HTR-8/SVneo (cell line): ENCODE results near the gene THAP12.

Source experiments
- DNase-seq: peaks from one replicate; pipeline ENCODE4 v3.0.0; 2011; ENCODE audit warnings: low spot score, mixed read lengths; ENCODE audit not compliant: insufficient read length
- FAIRE-seq: peaks from 2 replicates; lab custom pipeline; 2011; peaks lifted over from hg19 to GRCh38; lab: Jason Lieb, UNC

THAP12 gene

DNA sequence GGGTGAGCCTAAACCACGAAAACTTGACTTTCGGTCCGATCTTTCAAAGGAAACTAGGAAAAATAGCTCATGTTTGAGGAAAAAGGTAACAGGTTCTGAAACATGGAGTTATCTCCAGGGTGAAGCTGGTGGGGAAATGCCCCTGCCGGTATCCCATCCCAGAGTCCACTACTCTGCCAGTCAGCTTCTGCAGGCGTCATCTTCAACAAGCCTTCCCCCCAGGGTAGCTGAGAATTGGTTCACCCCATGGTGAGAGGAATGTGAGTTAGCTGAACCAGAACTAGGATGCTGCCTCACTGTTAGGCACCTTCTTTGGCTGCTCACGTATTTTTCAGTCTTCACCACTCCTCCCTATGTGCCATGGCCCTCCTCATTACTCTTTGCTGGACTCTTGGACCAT is 1.3 kb upstream of the THAP12 start:
- DNase-seq (no peak), FAIRE-seq (no peak)

DNA sequence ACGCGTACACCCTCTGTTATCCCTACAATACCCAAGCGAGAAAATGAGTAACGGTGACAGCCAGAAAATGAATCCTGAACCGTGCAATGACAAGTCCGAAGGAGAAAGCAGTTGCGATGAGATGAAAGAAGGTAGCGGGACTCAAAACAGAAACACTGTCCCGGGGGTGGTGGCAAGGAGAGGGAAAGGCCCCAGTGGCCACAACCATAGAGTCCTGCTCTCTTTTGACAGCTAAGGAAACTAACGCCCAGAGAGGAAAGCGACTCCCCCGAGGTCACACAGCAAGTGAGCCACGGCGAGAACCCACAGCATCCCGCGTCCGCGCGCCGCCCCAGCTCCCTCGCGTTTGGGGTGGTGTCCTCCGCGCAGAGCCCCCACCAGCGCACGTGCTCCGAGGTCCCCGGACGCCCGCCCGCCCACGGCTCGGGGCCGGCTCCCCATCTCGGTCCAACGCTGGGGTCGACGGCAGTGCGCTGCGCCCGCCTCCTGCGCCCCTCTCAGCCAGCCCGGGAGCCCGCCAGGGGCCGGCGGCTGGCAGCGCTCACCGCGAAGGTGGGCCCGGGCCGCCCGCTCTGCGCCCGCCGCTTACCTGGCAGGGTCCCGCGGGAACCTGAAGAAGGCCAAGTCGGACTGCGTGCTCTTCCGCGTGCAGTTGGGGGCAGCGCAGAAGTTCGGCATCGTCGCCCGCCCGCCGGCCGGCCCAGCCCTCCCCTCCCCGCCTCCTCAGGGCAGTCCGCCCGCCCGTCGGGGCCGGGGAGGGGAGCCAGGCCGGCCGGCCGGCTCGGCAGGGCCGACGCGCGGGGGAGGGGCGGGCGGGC is 564 bp downstream of the THAP12 start:
- no peak for FAIRE-seq
- peak; percentile 32 for DNase-seq

DNA sequence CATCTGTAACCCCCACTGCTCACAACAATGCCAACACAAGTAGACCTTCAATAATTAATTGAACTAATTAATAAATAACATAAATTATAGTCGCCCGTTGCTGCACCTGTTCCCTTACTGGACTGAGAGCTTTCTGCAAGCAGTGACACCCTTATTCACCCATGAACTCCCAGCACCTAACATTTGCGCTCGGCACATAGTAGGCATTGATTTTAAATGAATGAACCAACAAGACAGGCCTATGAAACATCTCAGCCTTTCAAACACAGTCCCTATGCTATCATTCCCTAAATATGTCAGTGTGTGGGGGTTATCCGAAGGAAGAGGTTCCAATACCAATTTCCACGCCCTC is 1.1 kb downstream of the THAP12 start:
- DNase-seq, result no peak
- no peak for FAIRE-seq

DNA sequence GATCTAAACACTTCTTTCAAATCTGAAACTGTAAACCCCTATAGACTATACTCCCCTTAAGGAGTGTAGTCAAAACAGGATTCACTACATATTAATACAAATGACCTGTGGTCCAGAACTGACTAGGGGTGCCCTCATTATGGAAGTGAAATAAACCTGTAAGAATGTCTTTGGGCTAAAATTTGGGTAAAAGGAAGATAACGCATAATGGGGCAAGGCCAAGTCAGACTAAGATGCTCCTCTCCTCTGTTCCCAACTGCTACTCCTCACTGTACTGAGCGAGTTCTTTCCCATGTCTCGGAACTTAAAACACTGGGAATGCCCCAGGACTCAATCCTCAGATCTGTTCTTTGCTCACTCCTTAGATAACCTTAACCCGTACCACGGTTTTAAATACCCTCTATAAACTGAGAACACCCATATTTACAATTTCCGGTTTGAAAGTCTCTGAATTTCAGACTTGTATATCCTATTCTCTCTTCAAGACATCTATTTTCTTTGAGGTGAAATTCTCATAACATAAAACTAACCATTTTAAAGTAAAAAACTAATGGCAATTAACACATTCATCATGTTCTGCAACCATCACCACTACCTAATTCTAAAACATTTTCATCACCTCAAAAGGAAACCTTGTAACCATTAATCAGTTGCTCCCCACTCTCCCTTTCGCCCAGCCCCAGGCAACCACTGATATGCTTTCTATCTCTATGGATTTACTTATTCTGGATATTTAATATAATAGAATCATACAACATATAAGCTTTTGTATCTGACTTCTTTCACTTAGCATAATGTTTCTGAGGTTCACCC is 4.0 kb downstream of the THAP12 start:
- FAIRE-seq (no peak), DNase-seq (no peak)

DNA sequence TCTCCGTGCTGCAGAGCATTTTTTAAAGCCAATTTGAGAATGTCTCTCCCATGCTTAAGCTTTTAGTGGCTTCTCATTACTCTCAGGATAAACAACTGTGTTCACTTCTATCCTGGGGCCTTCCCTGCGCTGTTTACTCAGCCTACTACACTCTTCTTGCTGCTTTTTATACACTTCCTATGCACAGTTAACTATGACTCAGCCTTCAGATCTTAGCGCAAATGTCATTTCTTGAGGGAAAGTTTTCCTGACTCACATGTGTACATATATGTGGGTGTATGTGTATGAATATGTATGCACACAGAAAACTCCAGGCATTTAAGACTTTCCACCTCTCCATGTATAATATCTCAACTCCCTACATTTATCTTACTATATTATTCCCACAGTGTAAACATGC is 9.8 kb downstream of the THAP12 start:
- FAIRE-seq (no peak), DNase-seq (peak; percentile 37)

DNA sequence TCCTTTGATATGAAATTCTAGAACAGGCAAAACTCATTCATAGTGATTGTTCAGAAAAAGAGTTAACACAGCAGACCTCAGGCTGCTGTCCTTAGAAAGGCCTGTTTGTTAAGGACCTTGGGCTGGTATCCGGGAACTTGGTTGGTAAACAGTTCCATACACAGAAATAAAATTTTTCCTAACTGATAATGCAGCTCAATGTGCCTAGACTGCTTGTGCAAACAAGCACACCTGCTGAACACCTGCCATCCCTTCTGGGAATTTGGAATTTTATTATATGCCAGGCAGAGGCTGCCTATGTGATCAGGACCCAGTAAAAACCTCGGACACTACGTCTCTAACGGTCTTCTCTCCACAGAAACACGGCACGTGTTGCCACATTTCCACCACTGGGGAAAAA is 11.5 kb downstream of the THAP12 start:
- no peak for FAIRE-seq
- no peak for DNase-seq

DNA sequence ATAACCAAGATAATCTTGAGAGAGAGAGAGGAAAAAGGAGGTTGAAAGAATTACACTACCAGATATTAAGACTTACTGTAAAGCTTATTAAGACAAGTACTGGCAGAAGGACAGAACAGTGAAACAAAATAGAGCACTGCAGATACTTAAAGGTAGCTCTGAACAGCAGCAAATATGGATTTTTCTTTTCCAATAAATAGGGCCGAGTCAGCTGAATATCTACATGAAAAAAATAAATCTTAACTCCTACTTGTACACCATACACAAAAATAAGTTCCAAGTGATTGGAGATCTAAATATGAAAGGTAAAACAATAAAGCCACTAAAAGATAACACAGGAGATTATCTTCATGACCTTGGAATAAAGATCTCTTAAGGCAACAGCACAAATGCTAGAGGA is 12.4 kb downstream of the THAP12 start:
- no peak for FAIRE-seq
- DNase-seq, result no peak

DNA sequence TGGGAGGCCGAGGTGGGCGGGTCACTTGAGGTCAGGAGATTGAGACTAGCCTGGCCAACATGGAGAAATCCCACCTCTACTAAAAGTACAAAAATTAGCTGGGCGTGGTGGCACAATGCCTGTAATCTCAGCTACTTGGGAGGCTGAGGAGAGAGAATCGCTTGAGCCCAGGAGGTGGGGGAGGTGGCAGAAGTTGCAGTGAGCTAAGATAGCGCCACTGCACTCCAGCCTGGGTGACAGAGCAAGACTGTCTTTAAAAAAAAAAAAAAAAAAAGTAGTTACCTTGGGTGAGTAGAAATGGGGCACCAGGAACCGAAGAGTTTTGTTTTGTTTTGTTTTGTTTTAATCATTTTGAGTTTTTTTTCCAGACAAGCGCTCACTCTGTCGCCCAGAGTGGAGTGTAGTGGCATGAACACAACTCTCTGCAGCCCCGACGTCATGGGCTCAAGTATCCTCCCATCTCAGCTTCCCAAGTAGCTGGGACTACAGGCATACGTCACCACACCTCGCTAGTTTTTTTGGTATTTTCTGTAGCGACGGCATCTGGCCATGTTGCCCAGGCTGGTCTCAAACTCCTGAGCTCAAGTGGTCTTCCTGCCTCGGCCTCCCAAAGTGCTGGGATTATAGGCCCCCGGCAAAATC is 15.8 kb downstream of the THAP12 start:
- FAIRE-seq, result no peak
- no peak for DNase-seq

DNA sequence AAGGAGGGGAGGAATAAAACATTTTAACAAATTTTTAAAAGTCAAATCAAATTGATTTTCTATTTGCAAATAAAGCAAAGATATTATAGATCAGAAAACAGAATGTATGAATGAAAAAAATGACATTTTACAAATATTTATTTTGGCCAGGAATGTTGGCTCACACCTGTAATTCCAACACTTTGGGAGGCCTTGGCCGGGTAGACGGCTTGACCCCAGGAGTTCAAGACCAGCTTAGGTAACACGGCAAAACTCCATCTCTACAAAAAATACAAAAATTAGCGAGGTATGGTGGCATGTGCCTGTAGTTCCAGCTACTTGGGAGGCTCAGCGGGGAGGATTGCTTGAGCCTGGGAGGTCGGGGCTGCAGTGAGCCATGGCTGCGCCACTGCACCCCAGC is 18.2 kb downstream of the THAP12 start:
- DNase-seq, result no peak
- FAIRE-seq, result no peak

DNA sequence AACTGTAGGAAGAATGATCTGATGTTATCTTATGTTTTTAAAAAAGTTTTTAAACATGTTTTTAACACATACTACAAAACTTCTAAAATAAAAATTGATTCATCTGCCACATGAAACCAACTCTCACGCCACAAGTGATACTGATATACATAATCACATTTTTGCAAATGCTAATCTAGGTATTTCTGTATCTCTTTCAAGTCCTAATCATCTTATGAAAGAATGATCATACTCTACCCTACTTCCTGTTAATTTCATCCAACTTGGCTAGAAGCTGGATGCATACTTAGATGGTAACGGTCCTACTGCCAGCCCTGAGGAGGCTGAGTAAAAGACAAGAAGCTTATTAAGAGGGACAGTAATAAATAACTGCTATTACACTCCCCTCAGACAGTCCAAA is 19.2 kb downstream of the THAP12 start:
- DNase-seq (no peak), FAIRE-seq (no peak)

DNA sequence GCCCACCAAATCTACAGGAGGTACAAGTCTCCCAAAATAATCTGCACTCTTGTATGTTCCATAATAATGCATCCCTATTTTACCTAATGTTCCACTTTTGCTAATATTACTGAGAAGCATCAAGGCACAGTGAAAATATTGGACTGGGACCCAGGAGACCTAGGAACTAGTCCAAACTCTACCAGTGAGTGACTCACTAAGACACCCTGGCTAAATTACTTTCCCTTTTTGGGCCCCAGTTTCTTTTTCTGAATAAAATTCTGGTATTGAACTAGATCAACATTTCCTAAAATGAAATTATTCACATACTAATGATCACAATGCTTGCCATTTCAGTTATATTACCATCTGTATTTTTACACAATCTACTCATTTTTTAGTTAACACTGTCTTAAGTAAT is 19.6 kb downstream of the THAP12 start:
- DNase-seq (no peak), FAIRE-seq (no peak)

DNA sequence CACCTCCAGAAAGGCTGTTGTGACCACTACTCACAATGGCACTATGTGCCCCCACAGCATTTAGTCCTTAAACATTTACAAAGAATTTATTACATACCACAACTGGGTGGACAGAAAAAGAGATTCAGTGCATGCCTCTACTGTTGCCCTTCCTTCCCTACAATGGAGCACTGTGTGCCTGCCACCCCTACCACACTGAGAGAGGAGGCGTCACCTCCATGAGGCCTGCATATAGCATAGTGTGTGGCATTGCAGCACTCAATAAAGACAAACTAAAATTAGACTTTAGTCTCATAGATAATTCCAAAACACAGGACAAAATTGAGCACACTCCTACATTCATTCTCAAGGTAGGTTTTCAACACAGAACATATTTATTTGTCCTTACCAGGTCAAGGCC is 25.8 kb downstream of the THAP12 start:
- DNase-seq (no peak), FAIRE-seq (no peak)

DNA sequence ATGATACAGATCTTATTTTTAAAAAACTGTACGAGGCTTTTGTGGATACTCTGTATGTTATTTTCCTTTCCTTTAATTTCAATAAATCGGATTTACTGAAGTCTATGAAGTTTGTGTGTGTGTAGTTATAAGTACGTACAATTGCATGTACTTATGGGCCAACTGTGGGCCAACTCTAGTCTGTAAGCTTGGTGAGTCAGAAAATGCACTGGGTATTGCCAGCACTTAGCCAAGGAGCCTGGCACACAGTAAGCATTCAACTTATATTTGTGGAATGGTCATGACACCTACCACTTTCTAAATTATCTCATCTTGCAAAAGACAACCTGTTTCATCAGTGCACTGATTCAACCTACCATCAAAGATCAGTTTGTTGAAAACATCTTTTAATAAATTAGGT is 32.6 kb downstream of the THAP12 start:
- no peak for FAIRE-seq
- no peak for DNase-seq

DNA sequence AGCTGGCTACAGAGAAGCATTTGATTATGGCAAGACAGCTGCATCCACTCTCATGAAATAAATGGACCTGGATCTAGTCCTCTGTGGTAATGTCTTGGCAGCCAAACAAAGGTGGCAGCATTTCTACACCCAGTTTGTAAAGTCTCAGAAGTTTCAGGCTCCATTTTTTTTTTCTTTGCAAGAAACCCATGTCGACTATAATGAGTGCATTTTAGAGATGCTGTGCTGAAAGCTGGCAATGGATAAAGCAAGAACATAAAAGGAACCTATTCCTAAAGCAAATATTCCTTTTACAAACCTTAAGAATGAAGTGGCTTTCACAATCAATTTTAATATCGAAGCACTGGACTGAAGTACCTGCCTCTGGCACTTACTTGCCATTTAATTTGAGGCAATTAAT is 33.5 kb downstream of the THAP12 start:
- FAIRE-seq (no peak), DNase-seq (no peak)

DNA sequence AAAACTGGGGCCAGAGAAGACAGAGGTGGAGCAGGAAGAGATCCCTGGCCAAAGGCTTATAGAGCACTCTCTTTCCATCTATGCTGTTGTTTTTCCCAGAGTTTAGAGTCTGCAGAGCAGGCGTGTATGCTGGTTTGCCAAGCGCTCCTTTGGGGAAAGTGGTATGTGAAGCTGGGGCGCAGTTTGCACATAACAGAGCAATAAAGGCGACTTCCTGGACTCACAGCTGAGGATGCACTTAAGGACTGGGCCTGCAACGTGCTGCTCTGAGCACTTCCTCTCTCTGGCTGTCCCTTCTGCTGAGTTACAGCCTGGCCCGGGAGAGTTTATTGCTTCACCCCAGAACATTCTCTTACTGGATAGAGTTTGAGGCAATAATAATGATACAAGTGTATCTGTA is 41.7 kb downstream of the THAP12 start:
- FAIRE-seq (no peak), DNase-seq (no peak)

DNA sequence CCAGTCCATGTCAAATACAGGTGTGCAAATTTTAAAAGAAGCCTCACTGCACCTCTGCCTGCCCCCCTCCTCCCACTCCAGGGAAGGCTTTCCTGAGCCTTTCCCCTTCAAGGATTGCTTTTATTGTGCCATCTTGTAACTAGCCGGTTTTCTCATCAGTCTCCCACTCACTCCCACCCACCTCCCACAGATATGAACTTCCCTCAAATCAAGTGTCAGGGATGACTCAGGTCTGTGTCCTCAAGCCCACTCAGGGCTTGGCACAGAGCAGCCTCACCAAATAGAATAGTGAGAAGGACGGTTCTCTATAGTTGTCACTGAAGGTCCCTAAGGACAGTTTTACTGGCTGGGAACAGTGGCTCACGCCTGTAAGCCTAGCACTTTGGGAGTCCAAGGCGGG is 43.0 kb downstream of the THAP12 start:
- FAIRE-seq (no peak), DNase-seq (no peak)

DNA sequence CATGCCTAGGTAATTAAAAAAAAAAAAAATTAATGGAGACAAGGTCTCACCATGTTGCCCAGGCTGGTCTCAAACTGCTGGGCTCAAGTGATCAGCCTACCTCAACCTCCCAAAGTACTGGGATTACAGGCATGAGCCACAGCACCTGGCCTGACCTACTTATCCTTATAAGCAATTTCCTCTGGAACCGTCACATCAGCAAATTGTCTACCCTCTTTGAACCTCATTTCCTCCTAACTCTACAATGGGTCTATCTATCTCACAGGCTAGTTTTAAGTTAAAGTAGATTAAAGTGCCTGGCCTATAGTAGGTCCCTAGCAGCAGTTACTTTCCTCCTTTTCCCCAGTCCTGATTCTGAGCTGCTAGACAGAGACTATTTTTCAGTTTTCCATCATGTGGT is 43.5 kb downstream of the THAP12 start:
- FAIRE-seq (no peak), DNase-seq (no peak)

DNA sequence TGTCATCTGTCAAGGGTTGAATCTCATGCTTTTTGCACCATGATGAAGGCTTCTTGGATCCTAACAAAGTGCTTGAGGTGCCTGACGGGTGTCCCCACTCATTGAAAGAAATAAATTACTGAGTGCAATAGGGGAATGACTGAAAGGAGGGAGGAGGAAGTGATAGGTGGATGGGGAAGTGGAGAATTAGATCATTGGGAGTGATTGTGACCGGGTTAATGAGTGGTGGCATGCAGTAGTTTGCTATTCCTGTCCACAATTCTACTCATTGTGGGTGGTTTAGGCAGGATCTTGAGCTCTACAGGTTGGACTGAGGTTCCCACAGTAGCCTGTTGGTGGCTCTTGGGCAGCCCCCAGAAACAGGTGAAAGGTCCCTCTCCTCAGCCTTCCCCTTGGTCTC is 44.3 kb downstream of the THAP12 start:
- no peak for FAIRE-seq
- DNase-seq, result no peak

DNA sequence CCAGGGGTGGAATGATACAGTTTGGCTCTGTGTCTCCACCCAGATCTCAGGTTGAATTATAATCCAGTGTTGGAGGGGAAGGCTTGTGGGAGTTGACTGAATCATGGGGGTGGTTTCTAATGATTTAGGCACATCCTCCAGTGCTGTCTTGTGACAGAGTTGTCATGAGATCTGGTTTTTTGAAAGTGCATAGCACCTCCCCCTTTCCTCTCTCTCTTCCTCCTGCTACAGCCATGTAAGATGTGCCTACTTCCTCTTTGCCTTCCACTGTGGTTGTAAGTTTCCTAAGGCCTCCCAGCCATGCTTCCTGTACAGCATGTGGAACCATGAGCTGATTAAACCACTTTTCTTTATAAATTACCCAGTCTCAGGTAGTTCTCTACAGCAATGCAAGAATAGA is 45.1 kb downstream of the THAP12 start:
- no peak for DNase-seq
- no peak for FAIRE-seq

DNA sequence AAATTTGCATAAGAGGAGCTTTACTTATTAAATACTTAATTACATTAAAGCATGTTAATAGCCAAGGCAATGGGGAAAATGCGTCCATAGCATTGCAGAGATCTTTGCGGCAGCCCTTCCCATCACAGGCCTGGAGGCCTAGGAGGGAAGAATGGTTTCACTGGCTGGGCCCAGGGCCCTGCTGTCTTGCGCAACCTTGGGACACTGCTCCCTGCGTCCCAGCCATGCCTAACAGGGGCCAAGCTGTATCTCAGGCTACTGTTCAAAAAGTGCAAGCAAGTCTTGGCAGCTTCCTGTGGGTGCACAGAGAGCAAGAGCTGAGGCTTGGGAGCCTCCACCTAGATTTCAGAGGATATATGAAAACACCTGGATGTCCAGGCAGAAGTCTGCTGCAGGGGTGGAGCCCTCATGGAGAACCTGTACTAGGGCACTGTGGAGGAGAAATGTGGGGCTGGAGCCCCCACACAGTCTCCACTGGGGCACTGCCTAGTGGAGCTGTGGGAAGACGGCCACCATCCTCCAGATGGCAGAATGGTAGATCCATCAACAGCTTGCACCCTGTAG is 46.0 kb downstream of the THAP12 start:
- no peak for DNase-seq

DNA sequence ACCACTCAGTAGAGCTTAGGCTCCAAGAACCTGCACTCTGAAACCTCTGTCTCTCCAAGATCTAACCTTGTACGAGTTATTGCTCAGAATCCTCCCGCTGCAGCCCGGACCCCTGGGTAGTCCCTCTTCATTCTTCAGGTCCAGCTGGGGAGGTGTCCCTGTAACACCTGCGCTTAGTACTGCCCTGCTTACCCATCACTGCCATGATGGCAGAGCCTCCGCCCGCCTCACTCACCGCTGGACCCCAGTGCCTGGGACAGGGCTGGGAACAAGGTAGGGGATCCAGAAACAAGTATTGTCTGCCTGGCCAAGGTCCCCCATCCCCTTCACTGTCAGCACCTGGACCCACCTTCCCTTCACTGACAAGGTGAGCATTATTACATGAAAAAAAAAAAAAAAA is 50.3 kb downstream of the THAP12 start:
- DNase-seq, result no peak
- no peak for FAIRE-seq

More for the DNA sequence above, 46.0 kb downstream of the THAP12 start:
- no peak for FAIRE-seq
